Measurements from ENCODE around the gene MT1H. TPM values are rescaled to one million over a fixed set of nuclear protein-coding genes. Genes with fewer than 3 reads are reported as not detected.

The MT1H gene
- total RNA-seq, 1 experiment from 2014 or later: not detected

- TF ChIP-seq ZNF274 (IDR thresholded peaks at IDR 0.05; ENCODE audit: low read depth, low read length) (no peak), EZH2 (IDR thresholded peaks at IDR 0.05) (no peak), YY1 (IDR thresholded peaks at IDR 0.05; ENCODE audit: extremely low read depth, insufficient replicate concordance, low read depth, low read length) (no peak), CTCF (IDR thresholded peaks at IDR 0.05 in 2 of 3, conservative IDR thresholded peaks at IDR 0.05 in 1 of 3; ENCODE audit: borderline replicate concordance in 1 of 3, insufficient read depth in 1 of 3, low read depth in 2 of 3, low read length in 2 of 3) (no peak), POLR2AphosphoS5 (IDR thresholded peaks at IDR 0.05; ENCODE audit: low read depth, low read length) (no peak), ZBTB33 (IDR thresholded peaks at IDR 0.05; ENCODE audit: extremely low read depth, insufficient replicate concordance, low read length) (no peak), CEBPB (IDR thresholded peaks at IDR 0.05; ENCODE audit: low read depth) (no peak), RAD21 (IDR thresholded peaks at IDR 0.05; ENCODE audit: low read depth) (no peak)
Observed at GRCh38 chr16:56677474-56677873, 7.9 kb downstream of the MT1H start (continued).

GRCh38 chr16:56679078-56679730 lies 9.6 kb downstream of the MT1H start:
- no peaks in the 10 kb centered on the region for H4K20me1 ChIP-seq (ENCODE audit: insufficient read depth)
- ChIA-PET RAD21 (ENCODE audit: low non-redundant PET in 1 of 2, low total read pairs in 2 of 2, uncharacterized antibody in 2 of 2, unreplicated experiment in 2 of 2) (interaction anchor here in 1 of 2 experiments (0.8 kb wide), 1 partner anchor 52 kb away, joined by 3 read pairs; no protein-coding TSS in a partner anchor), CTCF (interaction anchor here (1.4 kb wide), 1 partner anchor 75 kb away, joined by 3 read pairs; no protein-coding TSS in a partner anchor), POLR2A (interaction anchor here (0.8 to 1.8 kb wide), 5 partner anchors 24 to 72 kb away, joined by 3 to 6 read pairs (median 4); partner anchors contain the start of genes MT1E and MT2A)
- intact Hi-C loops (cut with micrococcal nuclease): no loop called here
- no peaks in the 10 kb centered on the region for H3K9me2 ChIP-seq (ENCODE audit: insufficient read depth)
- no peaks in the 10 kb centered on the region for H3K9me3 ChIP-seq (ENCODE audit: control insufficient read depth in 1 of 2, insufficient read depth in 1 of 2, low read depth in 1 of 2, low read length in 2 of 2)
- no TSS peak for BruUV-seq (replicated peaks)
- H3K4me2 ChIP-seq (ENCODE audit: low read length): peak overlapping the region; percentile 51
- H3K27ac ChIP-seq (ENCODE audit: low read depth, low read length): no peak overlapping the region
- no peak overlapping the region for H3K4me3 ChIP-seq (replicated peaks in 1 of 2; ENCODE audit: low read depth in 1 of 2, low read length in 2 of 2)
- H3K4me1 ChIP-seq (ENCODE audit: control insufficient read depth in 1 of 2, insufficient read depth in 2 of 2, low read length in 2 of 2): peaks cover 13 to 32% of the 10 kb centered on the region in 2 experiments; a peak in 3 of 4 replicates
- no peaks in the 10 kb centered on the region for H3K36me3 ChIP-seq (ENCODE audit: control insufficient read depth in 1 of 2, insufficient read depth in 2 of 2, low read length in 2 of 2)
- ATAC-seq (no peak), DNase-seq (ENCODE audit: low read depth, low spot score) (no peak)
- H3K79me2 ChIP-seq (ENCODE audit: insufficient read depth, low read length): no peaks in the 10 kb centered on the region
- no peak overlapping the region for H3K9ac ChIP-seq (ENCODE audit: low read length)
- H3K27me3 ChIP-seq (ENCODE audit: insufficient read depth, low read length): no peaks in the 10 kb centered on the region
- peak overlapping the region; percentile 57 for H2AFZ ChIP-seq (ENCODE audit: low read depth, low read length, poor library complexity, severe bottlenecking)
- TF ChIP-seq EGR1 (IDR thresholded peaks at IDR 0.05; ENCODE audit: low read depth) (no peak), MAX (IDR thresholded peaks at IDR 0.05) (no peak), POLR2A (IDR thresholded peaks at IDR 0.05; ENCODE audit: borderline replicate concordance, extremely low read depth, insufficient read depth, insufficient read length) (no peak), SP1 (IDR thresholded peaks at IDR 0.05; ENCODE audit: low read depth) (no peak), ZBTB33 (IDR thresholded peaks at IDR 0.05; ENCODE audit: extremely low read depth, insufficient replicate concordance, low read length) (no peak), RAD21 (IDR thresholded peaks at IDR 0.05; ENCODE audit: low read depth) (no peak), CTCF (IDR thresholded peaks at IDR 0.05 in 2 of 3, conservative IDR thresholded peaks at IDR 0.05 in 1 of 3; ENCODE audit: borderline replicate concordance in 1 of 3, insufficient read depth in 1 of 3, low read depth in 2 of 3, low read length in 2 of 3) (no peak), POLR2AphosphoS5 (IDR thresholded peaks at IDR 0.05; ENCODE audit: low read depth, low read length) (no peak), YY1 (IDR thresholded peaks at IDR 0.05; ENCODE audit: extremely low read depth, insufficient replicate concordance, low read depth, low read length) (no peak)

Data from HCT116 (cell line).